ACC112 (cell line): ENCODE measurements around the gene APC2.

Experiments used
- H2AFZ ChIP-seq: fragments of 200-600 bp; sonication (generic); one replicate; pipeline ENCODE4 v1.6.0; 2017; ENCODE audit warnings: antibody characterized with exemption, low read length; ENCODE audit not compliant: unreplicated experiment
- H3K27ac ChIP-seq: fragments of 200-600 bp; sonication (generic); 2 replicates; pipeline ENCODE4 v1.5.1; 2014; ENCODE audit warnings: low read depth, mild to moderate bottlenecking, antibody characterized with exemption, low read length, moderate library complexity
- H3K27me3 ChIP-seq: fragments of 200-600 bp; sonication (generic); 2 replicates; pipeline ENCODE4 v1.6.1; 2014; ENCODE audit warnings: mild to moderate bottlenecking, antibody characterized with exemption, low read length, moderate library complexity, mixed read lengths; ENCODE audit not compliant: insufficient read depth
- H3K36me3 ChIP-seq: fragments of 200-600 bp; sonication (generic); 2 replicates; pipeline ENCODE4 v1.6.1; 2016; ENCODE audit warnings: mild to moderate bottlenecking, antibody characterized with exemption, low read length, moderate library complexity, mixed read lengths; ENCODE audit not compliant: insufficient read depth
- H3K4me1 ChIP-seq: fragments of 200-600 bp; sonication (generic); one replicate; pipeline ENCODE4 v1.6.1; 2016; ENCODE audit warnings: low read length, mixed read lengths; ENCODE audit not compliant: insufficient read depth, unreplicated experiment, control insufficient read depth
- H3K4me3 ChIP-seq: fragments of 200-600 bp; sonication (generic); 2 replicates; pipeline ENCODE4 v1.5.1; 2014; ENCODE audit warnings: mild to moderate bottlenecking, low read depth, low read length
- H3K79me2 ChIP-seq: fragments of 200-600 bp; sonication (generic); one replicate; pipeline ENCODE4 v1.6.0; 2016; ENCODE audit warnings: low read length; ENCODE audit not compliant: control insufficient read depth, unreplicated experiment, insufficient read depth

Gene APC2, protein sequence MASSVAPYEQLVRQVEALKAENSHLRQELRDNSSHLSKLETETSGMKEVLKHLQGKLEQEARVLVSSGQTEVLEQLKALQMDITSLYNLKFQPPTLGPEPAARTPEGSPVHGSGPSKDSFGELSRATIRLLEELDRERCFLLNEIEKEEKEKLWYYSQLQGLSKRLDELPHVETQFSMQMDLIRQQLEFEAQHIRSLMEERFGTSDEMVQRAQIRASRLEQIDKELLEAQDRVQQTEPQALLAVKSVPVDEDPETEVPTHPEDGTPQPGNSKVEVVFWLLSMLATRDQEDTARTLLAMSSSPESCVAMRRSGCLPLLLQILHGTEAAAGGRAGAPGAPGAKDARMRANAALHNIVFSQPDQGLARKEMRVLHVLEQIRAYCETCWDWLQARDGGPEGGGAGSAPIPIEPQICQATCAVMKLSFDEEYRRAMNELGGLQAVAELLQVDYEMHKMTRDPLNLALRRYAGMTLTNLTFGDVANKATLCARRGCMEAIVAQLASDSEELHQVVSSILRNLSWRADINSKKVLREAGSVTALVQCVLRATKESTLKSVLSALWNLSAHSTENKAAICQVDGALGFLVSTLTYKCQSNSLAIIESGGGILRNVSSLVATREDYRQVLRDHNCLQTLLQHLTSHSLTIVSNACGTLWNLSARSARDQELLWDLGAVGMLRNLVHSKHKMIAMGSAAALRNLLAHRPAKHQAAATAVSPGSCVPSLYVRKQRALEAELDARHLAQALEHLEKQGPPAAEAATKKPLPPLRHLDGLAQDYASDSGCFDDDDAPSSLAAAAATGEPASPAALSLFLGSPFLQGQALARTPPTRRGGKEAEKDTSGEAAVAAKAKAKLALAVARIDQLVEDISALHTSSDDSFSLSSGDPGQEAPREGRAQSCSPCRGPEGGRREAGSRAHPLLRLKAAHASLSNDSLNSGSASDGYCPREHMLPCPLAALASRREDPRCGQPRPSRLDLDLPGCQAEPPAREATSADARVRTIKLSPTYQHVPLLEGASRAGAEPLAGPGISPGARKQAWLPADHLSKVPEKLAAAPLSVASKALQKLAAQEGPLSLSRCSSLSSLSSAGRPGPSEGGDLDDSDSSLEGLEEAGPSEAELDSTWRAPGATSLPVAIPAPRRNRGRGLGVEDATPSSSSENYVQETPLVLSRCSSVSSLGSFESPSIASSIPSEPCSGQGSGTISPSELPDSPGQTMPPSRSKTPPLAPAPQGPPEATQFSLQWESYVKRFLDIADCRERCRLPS (N-terminal part only)

GRCh38 chr19:1449467-1450442 is at the start of gene APC2:
APC2 (plus strand) TSS chr19:1450121; CDS start chr19:1453002, 2,881 bp downstream.
- H3K27me3 ChIP-seq, result peaks cover 55% of the 10 kb centered on the region
- peaks cover 7% of the 10 kb centered on the region for H3K4me1 ChIP-seq
- no peak within 1 kb of the TSS for H3K27ac ChIP-seq
- H3K4me3 ChIP-seq, result 0 out of 2 replicates have a peak within 1 kb of the TSS, but pooled peaks have one; percentile 12
- H3K79me2 ChIP-seq, result no peaks in the 10 kb centered on the region
- no peaks in the 10 kb centered on the region for H3K36me3 ChIP-seq
- no peak within 1 kb of the TSS for H2AFZ ChIP-seq

DNA sequence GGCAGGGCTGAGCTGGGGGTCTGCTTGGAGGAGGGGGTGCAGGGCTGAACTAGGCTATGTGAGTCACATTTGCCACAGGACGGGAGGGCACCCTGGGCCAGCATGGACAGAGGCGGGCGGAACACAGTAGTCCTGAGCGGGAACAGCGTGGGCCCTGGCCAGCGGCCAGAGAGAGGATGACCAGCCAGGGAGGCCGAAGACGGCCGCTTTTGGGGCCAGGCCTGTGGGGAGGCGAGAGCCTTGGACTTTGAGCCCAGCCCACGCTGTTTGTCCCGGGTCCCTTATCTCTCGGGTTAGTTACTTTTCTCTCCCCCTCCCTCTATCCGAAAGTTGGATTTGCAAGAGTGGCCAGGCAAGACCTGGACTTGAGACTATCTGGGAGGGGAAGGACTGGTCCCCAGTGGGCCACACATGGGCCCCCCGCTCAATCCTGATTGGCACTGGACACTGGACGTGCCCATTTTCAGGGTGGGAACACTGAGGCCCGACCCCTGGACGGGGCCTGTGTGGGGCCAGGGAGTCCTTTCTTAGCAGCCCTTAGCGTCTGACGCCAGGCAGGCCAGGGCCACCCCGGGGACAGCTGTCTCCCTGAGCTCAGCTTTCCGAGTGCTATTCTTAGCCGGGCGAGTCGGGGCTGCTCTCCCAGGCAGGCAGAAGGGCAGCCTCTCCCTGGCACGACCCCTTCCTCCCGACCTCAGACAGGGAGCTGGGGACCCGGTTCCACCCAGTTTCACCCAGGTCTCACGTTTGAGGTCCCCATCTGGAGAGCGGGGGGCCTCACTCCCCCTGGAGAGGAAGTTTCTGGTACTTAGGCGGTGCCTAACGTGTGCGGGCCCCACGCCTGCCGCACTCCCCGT is 49.4 kb upstream of the APC2 start:
- peaks cover 2% of the 10 kb centered on the region for H3K4me1 ChIP-seq
- peak overlapping the region; percentile 81 for H3K4me3 ChIP-seq
- no peaks in the 10 kb centered on the region for H3K79me2 ChIP-seq
- peak overlapping the region; percentile 33 for H2AFZ ChIP-seq
- no peaks in the 10 kb centered on the region for H3K36me3 ChIP-seq
- H3K27ac ChIP-seq, result no peak overlapping the region
- no peaks in the 10 kb centered on the region for H3K27me3 ChIP-seq

GRCh38 chr19:1401138-1401888 is 48.6 kb upstream of the APC2 start, which contains the start of gene GAMT:
GAMT (minus strand) TSS chr19:1401542; CDS start chr19:1401476, 66 bp downstream.
- no peak within 1 kb of the TSS for H3K27ac ChIP-seq
- H2AFZ ChIP-seq, result peak within 1 kb of the TSS; percentile 33
- no peaks in the 10 kb centered on the region for H3K36me3 ChIP-seq
- H3K4me3 ChIP-seq, result peak within 1 kb of the TSS; percentile 81
- H3K27me3 ChIP-seq, result no peaks in the 10 kb centered on the region
- no peaks in the 10 kb centered on the region for H3K79me2 ChIP-seq
- peaks cover 2% of the 10 kb centered on the region for H3K4me1 ChIP-seq

- peaks cover 5% of the 10 kb centered on the region for H3K4me1 ChIP-seq
- no peak overlapping the region for H2AFZ ChIP-seq
- no peaks in the 10 kb centered on the region for H3K36me3 ChIP-seq
- H3K4me3 ChIP-seq, result peak overlapping the region; percentile 81
- H3K27ac ChIP-seq, result no peak overlapping the region
- H3K27me3 ChIP-seq, result no peaks in the 10 kb centered on the region
- H3K79me2 ChIP-seq, result no peaks in the 10 kb centered on the region
Observed at GRCh38 chr19:1401889-1402217, 48.1 kb upstream of the APC2 start.

DNA sequence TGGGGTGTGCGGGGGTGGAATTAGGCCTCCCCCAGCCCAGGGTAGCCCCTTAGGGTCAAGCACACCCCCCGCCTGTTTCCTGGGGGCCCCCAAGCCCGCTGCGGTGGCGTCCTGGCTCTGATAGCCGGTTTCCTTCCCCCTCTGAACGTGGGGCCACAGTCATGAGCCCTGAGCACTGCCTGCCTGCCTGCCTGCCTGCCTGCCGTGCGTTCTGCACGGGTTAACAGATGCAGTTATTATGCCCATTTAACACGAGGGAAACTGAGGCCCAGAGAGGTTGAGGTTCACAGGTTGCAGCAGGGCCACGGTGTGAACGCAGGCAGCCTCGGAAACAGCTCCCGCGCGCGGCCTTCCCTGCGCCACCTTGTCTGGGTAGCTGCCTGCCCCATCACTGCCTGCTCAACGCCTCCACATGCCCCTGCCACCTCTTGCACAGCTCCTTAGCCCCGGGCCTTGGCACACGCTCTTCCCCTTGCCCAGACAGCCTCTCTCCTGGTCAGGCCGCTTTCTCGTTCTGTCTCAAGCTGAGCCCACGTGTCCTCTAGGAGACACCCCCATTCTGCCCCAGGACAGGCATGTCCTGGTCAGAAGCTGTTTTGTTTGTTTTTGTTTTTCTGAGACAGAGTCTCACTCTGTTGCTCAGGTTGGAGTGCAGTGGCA is 47.4 kb upstream of the APC2 start:
- no peak overlapping the region for H3K27ac ChIP-seq
- no peaks in the 10 kb centered on the region for H3K27me3 ChIP-seq
- H3K79me2 ChIP-seq, result no peaks in the 10 kb centered on the region
- H3K4me1 ChIP-seq, result peaks cover 5% of the 10 kb centered on the region
- H2AFZ ChIP-seq, result no peak overlapping the region
- H3K4me3 ChIP-seq, result no peak overlapping the region
- H3K36me3 ChIP-seq, result no peaks in the 10 kb centered on the region

DNA sequence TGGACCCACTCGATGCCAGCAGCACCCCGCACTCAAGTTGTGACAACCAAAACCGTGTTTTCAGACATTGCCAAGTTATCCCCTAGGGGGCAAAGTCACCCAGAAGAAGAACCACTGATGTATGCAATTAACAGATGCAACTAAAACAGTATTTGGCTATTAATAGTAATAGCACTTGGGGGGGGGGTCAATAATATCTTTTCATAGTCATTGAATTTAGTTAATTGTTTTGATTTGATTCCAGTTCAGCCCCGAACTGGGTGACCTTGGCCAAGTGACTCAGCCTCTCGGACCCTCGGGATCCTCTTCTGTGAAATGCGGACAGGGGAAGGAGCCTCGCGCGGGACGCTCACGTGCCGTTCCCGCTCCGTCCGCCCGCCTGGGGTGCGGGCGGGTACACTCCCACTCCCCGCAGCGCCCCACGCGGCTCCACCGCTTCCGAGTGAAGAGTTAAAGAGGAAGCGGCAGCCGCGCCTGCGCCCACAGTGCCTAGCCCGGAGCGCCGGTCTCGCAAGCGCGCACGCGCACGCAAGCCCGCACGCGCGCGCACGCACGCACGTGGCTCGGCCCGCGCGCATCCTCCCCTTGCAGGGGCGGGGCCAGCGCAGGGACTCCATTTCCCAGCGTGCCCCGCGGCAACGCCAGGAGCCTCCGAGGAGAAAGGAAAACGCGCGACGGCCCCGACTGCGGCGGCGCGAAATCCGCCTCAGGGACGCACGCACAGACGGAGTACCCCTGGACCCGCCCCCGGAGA is 43.0 kb upstream of the APC2 start:
- no peaks in the 10 kb centered on the region for H3K27me3 ChIP-seq
- peak overlapping the region; percentile 89 for H3K4me3 ChIP-seq
- H3K79me2 ChIP-seq, result peaks cover 42% of the 10 kb centered on the region
- peaks cover 28% of the 10 kb centered on the region for H3K4me1 ChIP-seq
- peak overlapping the region; percentile 53 for H3K27ac ChIP-seq
- peak overlapping the region; percentile 40 for H2AFZ ChIP-seq
- no peaks in the 10 kb centered on the region for H3K36me3 ChIP-seq

DNA sequence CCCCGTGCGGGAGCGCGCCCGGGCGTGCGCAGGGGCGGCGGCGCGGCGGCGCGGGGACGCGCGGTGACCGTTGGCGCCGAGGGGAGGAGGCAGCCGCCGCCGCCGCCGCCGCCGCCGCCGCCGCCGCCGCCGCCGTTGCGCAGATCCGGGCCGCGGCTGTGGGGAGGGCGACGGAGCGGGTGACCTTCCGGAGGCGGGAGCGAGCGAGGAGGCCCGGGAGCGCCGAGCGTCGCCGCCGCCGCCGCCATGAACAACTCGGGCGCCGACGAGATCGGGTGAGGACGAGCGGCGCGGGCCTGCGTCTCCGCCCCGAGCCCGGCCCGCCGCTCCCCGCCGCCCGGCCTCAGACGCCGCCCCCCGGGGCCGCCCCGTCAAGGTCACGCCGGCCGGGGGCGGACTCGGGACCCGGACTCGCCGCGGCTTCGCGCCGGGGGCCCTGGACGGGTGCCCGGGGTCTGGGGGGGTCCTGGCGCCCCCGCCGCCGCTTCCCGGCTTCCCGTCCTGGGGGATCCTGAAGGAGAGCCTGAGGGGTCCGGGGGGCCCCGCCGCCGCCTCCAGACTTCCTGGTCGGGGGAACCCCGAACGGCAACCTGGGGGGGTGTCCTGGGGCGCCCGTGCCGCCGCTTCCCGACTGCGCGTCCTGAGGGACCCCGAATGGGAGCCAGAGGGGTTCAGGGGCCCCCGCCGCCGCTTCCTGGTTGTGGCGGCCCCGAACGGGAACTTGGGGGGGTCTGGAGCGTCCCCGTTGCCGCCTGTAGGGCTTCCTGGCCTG is 42.2 kb upstream of the APC2 start, which contains the start of gene DAZAP1:
TSS of gene DAZAP1 (plus strand) at position 59 of the 772 bp plus-strand sequence. CDS start at position 247, 188 bp downstream.
- Histone ChIP-seq H3K4me3 (peak within 1 kb of the TSS; percentile 96), H3K79me2 (peaks cover 50% of the 10 kb centered on the region), H3K4me1 (peaks cover 28% of the 10 kb centered on the region), H2AFZ (peak within 1 kb of the TSS; percentile 40), H3K36me3 (no peaks in the 10 kb centered on the region), H3K27ac (peak within 1 kb of the TSS; percentile 88), H3K27me3 (no peaks in the 10 kb centered on the region)
